Right lobe of liver (tissue), 4 donors: ENCODE measurements around the gene LRBA.
"Not testable (repeated sequence)": the region's sequence is repeated elsewhere in the genome, so short reads cannot be mapped to it uniquely, and the experiment has no call there.

Experiments used
- POLR2A ChIP-seq: fragments of 450-650 bp; IDR thresholded peaks from one replicate; pipeline ENCODE4 v1.6.1; 2017; ENCODE audit warnings: antibody characterized with exemption, mild to moderate bottlenecking
- TF ChIP-seq, protein P1 (sequence below), 4 donors: fragments of 200-600 bp in 3 of 4; fragments of 450-650 bp in 1 of 4; IDR thresholded peaks; one replicate each; pipeline versions ENCODE4 v1.5.1 to v1.8.0; 2016 to 2022; ENCODE audit warnings: antibody characterized with exemption in 4 of 4, mild to moderate bottlenecking in 2 of 4
- donor health status: DM: no; HTN: no; CAD: no.
- donor health status: DM: no; HTN: no; CAD: no.
- donor health status: DM: no; HTN: yes; CAD: no.

DNA sequence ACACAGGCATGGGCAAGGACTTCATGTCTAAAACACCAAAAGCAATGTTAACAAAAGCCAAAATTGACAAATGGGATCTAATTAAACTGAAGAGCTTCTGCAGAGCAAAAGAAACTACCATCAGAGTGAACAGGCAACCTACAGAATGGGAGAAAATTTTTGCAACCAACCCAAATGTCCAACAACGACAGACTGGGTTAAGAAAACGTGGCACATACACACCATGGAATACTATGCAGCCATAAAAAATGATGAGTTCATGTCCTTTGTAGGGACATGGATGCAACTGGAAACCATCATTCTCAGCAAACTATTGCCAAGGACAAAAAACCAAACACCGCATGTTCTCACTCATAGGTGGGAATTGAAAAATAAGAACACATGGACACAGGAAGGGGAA lies 507.4 kb downstream of the LRBA start:
- TF ChIP-seq, protein P1, sequence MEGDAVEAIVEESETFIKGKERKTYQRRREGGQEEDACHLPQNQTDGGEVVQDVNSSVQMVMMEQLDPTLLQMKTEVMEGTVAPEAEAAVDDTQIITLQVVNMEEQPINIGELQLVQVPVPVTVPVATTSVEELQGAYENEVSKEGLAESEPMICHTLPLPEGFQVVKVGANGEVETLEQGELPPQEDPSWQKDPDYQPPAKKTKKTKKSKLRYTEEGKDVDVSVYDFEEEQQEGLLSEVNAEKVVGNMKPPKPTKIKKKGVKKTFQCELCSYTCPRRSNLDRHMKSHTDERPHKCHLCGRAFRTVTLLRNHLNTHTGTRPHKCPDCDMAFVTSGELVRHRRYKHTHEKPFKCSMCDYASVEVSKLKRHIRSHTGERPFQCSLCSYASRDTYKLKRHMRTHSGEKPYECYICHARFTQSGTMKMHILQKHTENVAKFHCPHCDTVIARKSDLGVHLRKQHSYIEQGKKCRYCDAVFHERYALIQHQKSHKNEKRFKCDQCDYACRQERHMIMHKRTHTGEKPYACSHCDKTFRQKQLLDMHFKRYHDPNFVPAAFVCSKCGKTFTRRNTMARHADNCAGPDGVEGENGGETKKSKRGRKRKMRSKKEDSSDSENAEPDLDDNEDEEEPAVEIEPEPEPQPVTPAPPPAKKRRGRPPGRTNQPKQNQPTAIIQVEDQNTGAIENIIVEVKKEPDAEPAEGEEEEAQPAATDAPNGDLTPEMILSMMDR (IDR thresholded peaks at IDR 0.05), result not testable (repeated sequence)
- TF ChIP-seq POLR2A, result not testable (repeated sequence)
